Midbrain (tissue), 1 donor: Measurements from ENCODE around the gene VMP1.
"Not testable (repeated sequence)": the region's sequence is repeated elsewhere in the genome, so short reads cannot be mapped to it uniquely, and the experiment has no call there.

Experiments
- DNase-seq: peaks from one replicate; lab custom pipeline; 2025; lab: John Stamatoyannopoulos, UW

The VMP1 gene

GRCh38 chr17:59754552-59754951 is 47.1 kb downstream of the VMP1 start:
- DNase-seq: no peak

- not testable (repeated sequence) for DNase-seq
These were observed 47.6 kb downstream of the VMP1 start for GRCh38 chr17:59755069-59755468.

GRCh38 chr17:59756236-59756818 is 48.9 kb downstream of the VMP1 start:
- DNase-seq: no peak

GRCh38 chr17:59757043-59757442 is 49.6 kb downstream of the VMP1 start:
- no peak for DNase-seq

- DNase-seq: no peak
These were observed 50.0 kb downstream of the VMP1 start for GRCh38 chr17:59757470-59757869.

- DNase-seq: no peak
These were observed 50.5 kb downstream of the VMP1 start for GRCh38 chr17:59757881-59758385.

GRCh38 chr17:59758998-59759651 is 51.7 kb downstream of the VMP1 start:
- not testable (repeated sequence) for DNase-seq

GRCh38 chr17:59760160-59760559 is 52.7 kb downstream of the VMP1 start:
- no peak for DNase-seq

- no peak for DNase-seq
These were observed 54.1 kb downstream of the VMP1 start for GRCh38 chr17:59761385-59762048.

- no peak for DNase-seq
These were observed 54.8 kb downstream of the VMP1 start for GRCh38 chr17:59762049-59762823.

GRCh38 chr17:59762824-59763374 is 55.4 kb downstream of the VMP1 start:
- no peak for DNase-seq

GRCh38 chr17:59763861-59764260 is 56.4 kb downstream of the VMP1 start:
- no peak for DNase-seq

- DNase-seq: no peak
These were observed 56.9 kb downstream of the VMP1 start for GRCh38 chr17:59764292-59764741.

- no peak for DNase-seq
These were observed 57.6 kb downstream of the VMP1 start for GRCh38 chr17:59765038-59765437.

GRCh38 chr17:59766491-59766890 is 59.0 kb downstream of the VMP1 start:
- no peak for DNase-seq

GRCh38 chr17:59767176-59767575 is 59.7 kb downstream of the VMP1 start:
- DNase-seq: no peak

GRCh38 chr17:59769887-59770286 is 62.4 kb downstream of the VMP1 start:
- DNase-seq: no peak

- DNase-seq: no peak
These were observed 63.6 kb downstream of the VMP1 start for GRCh38 chr17:59771093-59771492.

- no peak for DNase-seq
These were observed 68.4 kb downstream of the VMP1 start for GRCh38 chr17:59775786-59776350.

GRCh38 chr17:59776577-59776976 is 69.1 kb downstream of the VMP1 start:
- no peak for DNase-seq

- no peak for DNase-seq
These were observed 69.6 kb downstream of the VMP1 start for GRCh38 chr17:59777033-59777432.

GRCh38 chr17:59778996-59779395 is 71.5 kb downstream of the VMP1 start:
- DNase-seq: no peak
